ENCODE results near the gene GPR183. TPM values are rescaled to one million over a fixed set of nuclear protein-coding genes. Genes with fewer than 3 reads are reported as not detected.

GPR183 gene
- total RNA-seq, 1 donor from 2014 or later, result not detected

GRCh38 chr13:99272481-99272880 is 34.7 kb downstream of the GPR183 start:
- FAIRE-seq (no peak), DNase-seq (ENCODE audit: low read depth) (no peak)
- TF ChIP-seq, protein P1, sequence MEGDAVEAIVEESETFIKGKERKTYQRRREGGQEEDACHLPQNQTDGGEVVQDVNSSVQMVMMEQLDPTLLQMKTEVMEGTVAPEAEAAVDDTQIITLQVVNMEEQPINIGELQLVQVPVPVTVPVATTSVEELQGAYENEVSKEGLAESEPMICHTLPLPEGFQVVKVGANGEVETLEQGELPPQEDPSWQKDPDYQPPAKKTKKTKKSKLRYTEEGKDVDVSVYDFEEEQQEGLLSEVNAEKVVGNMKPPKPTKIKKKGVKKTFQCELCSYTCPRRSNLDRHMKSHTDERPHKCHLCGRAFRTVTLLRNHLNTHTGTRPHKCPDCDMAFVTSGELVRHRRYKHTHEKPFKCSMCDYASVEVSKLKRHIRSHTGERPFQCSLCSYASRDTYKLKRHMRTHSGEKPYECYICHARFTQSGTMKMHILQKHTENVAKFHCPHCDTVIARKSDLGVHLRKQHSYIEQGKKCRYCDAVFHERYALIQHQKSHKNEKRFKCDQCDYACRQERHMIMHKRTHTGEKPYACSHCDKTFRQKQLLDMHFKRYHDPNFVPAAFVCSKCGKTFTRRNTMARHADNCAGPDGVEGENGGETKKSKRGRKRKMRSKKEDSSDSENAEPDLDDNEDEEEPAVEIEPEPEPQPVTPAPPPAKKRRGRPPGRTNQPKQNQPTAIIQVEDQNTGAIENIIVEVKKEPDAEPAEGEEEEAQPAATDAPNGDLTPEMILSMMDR (IDR thresholded peaks at IDR 0.05; ENCODE audit: insufficient read depth, low read length, severe bottlenecking), result no peak
- H3K36me3 ChIP-seq (ENCODE audit: control insufficient read depth, insufficient read depth, low read length), result peaks cover 3% of the 10 kb centered on the region
- no peak overlapping the region for H3K4me3 ChIP-seq (ENCODE audit: low read depth, low read length)
- H3K27me3 ChIP-seq (ENCODE audit: control insufficient read depth, insufficient read depth, low read length), result no peaks in the 10 kb centered on the region

GRCh38 chr13:99271249-99271648 is 36.0 kb downstream of the GPR183 start:
- Histone ChIP-seq H3K27me3 (ENCODE audit: control insufficient read depth, insufficient read depth, low read length) (no peaks in the 10 kb centered on the region), H3K4me3 (ENCODE audit: low read depth, low read length) (no peak overlapping the region), H3K36me3 (ENCODE audit: control insufficient read depth, insufficient read depth, low read length) (peaks cover 3% of the 10 kb centered on the region)
- no peak for DNase-seq (ENCODE audit: low read depth)
- TF ChIP-seq, protein P1 (IDR thresholded peaks at IDR 0.05; ENCODE audit: insufficient read depth, low read length, severe bottlenecking), result no peak
- no peak for FAIRE-seq

DNA sequence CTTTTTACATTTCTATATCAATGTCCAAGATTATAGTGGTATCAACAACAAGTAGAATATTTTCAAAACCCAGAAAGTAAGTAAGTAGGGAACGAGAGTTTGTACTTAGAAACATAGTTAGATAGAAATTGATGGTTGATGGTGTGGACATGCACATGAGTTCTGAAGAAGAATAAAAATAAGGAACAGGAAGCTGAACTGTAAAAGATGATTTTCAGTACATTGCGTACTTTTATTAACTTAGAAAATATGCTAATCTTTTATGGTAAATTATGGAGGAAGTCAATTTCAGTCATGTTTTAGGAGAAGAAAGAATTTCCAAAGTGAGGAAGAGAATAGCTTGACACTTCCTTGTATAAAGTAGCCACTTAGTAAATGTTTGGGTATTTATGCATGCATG is 36.7 kb downstream of the GPR183 start:
- DNase-seq (ENCODE audit: low read depth) (no peak), FAIRE-seq (no peak)
- no peak overlapping the region for H3K4me3 ChIP-seq (ENCODE audit: low read depth, low read length)
- TF ChIP-seq, protein P1 (IDR thresholded peaks at IDR 0.05; ENCODE audit: insufficient read depth, low read length, severe bottlenecking), result no peak
- H3K36me3 ChIP-seq (ENCODE audit: control insufficient read depth, insufficient read depth, low read length), result peaks cover 3% of the 10 kb centered on the region
- no peaks in the 10 kb centered on the region for H3K27me3 ChIP-seq (ENCODE audit: control insufficient read depth, insufficient read depth, low read length)

GRCh38 chr13:99269627-99270241 is 37.5 kb downstream of the GPR183 start:
- peak; percentile 53 for DNase-seq (ENCODE audit: low read depth)
- Histone ChIP-seq H3K4me3 (ENCODE audit: low read depth, low read length) (no peak overlapping the region), H3K27me3 (ENCODE audit: control insufficient read depth, insufficient read depth, low read length) (no peaks in the 10 kb centered on the region), H3K36me3 (ENCODE audit: control insufficient read depth, insufficient read depth, low read length) (peaks cover 3% of the 10 kb centered on the region)
- TF ChIP-seq, protein P1 (IDR thresholded peaks at IDR 0.05; ENCODE audit: insufficient read depth, low read length, severe bottlenecking), result peak; percentile 43
- no peak for FAIRE-seq

GRCh38 chr13:99268822-99269221 is 38.4 kb downstream of the GPR183 start:
- DNase-seq (ENCODE audit: low read depth), result no peak
- H3K4me3 ChIP-seq (ENCODE audit: low read depth, low read length), result no peak overlapping the region
- FAIRE-seq, result no peak
- H3K27me3 ChIP-seq (ENCODE audit: control insufficient read depth, insufficient read depth, low read length), result no peaks in the 10 kb centered on the region
- peaks cover 3% of the 10 kb centered on the region for H3K36me3 ChIP-seq (ENCODE audit: control insufficient read depth, insufficient read depth, low read length)
- TF ChIP-seq, protein P1 (IDR thresholded peaks at IDR 0.05; ENCODE audit: insufficient read depth, low read length, severe bottlenecking), result no peak

DNA sequence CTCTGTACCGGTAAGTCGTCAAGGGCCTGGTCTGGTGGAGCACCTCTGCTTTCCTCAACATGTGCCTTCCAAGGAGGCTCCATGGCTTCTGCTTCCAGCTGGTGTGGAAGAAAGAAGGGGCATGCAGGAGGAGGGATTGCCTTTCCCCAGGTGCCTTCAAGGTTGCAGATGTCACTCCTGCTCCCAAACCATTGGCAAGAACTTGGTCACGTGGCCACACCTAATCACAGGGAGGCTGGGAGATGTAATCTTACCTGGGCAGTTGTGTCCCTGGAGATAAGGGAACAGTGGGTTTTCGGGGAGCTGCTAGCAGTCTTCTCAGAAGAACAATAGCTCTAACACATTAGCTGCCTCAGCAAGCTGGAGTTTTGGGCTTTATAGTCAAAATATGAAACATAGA is 39.3 kb downstream of the GPR183 start:
- FAIRE-seq (no peak), DNase-seq (ENCODE audit: low read depth) (no peak)
- H3K4me3 ChIP-seq (ENCODE audit: low read depth, low read length), result no peak overlapping the region
- no peaks in the 10 kb centered on the region for H3K27me3 ChIP-seq (ENCODE audit: control insufficient read depth, insufficient read depth, low read length)
- H3K36me3 ChIP-seq (ENCODE audit: control insufficient read depth, insufficient read depth, low read length), result peaks cover 3% of the 10 kb centered on the region
- TF ChIP-seq, protein P1 (IDR thresholded peaks at IDR 0.05; ENCODE audit: insufficient read depth, low read length, severe bottlenecking), result no peak

All from bronchial epithelial cell (primary cell).